ENCODE results near the gene NPDC1.

- TF ChIP-seq POLR2AphosphoS5 (IDR thresholded peaks at IDR 0.05; ENCODE audit: borderline replicate concordance, low read depth, low read length) (no peak), EZH2 (IDR thresholded peaks at IDR 0.05) (no peak)
Measured at GRCh38 chr9:137034709-137035506, 11.1 kb downstream of the NPDC1 start.

Data from SK-N-MC (cell line).